Activated naive CD4-positive, alpha-beta T cell treated with anti-CD3 and anti-CD28 coated beads, Interleukin-2, amount 50 U/mL, for 24 hours (primary cell): ENCODE data around the gene BTBD6.
A peak's percentile ranks its signal among the peaks of the same experiment; 100 is the strongest.
"Not testable (repeated sequence)": the region's sequence is repeated elsewhere in the genome, so short reads cannot be mapped to it uniquely, and the experiment has no call there.

Experiments
- H3K27ac Mint-ChIP-seq: one replicate; pipeline ENCODE4 v1.8.0; 2021; ENCODE audit warnings: mild to moderate bottlenecking, mixed read lengths
- H3K27me3 Mint-ChIP-seq: one replicate; pipeline ENCODE4 v1.8.0; 2021; ENCODE audit warnings: mixed read lengths
- H3K36me3 Mint-ChIP-seq: one replicate; pipeline ENCODE4 v1.8.0; 2021; ENCODE audit warnings: mixed read lengths
- H3K4me1 Mint-ChIP-seq: one replicate; pipeline ENCODE4 v1.8.0; 2021; ENCODE audit warnings: mixed read lengths
- H3K4me3 Mint-ChIP-seq: one replicate; pipeline ENCODE4 v1.8.0; 2021; ENCODE audit warnings: mild to moderate bottlenecking, mixed read lengths
- H3K9me3 Mint-ChIP-seq: one replicate; pipeline ENCODE4 v1.8.0; 2021; ENCODE audit warnings: mixed read lengths

Gene BTBD6

GRCh38 chr14:105286759-105287144 is 38.4 kb downstream of the BTBD6 start:
- Mint-ChIP-seq H3K27me3 (no peaks in the 10 kb centered on the region), H3K36me3 (no peaks in the 10 kb centered on the region), H3K27ac (no peak overlapping the region), H3K4me3 (no peak overlapping the region), H3K9me3 (no peaks in the 10 kb centered on the region), H3K4me1 (peaks cover 53% of the 10 kb centered on the region)

DNA sequence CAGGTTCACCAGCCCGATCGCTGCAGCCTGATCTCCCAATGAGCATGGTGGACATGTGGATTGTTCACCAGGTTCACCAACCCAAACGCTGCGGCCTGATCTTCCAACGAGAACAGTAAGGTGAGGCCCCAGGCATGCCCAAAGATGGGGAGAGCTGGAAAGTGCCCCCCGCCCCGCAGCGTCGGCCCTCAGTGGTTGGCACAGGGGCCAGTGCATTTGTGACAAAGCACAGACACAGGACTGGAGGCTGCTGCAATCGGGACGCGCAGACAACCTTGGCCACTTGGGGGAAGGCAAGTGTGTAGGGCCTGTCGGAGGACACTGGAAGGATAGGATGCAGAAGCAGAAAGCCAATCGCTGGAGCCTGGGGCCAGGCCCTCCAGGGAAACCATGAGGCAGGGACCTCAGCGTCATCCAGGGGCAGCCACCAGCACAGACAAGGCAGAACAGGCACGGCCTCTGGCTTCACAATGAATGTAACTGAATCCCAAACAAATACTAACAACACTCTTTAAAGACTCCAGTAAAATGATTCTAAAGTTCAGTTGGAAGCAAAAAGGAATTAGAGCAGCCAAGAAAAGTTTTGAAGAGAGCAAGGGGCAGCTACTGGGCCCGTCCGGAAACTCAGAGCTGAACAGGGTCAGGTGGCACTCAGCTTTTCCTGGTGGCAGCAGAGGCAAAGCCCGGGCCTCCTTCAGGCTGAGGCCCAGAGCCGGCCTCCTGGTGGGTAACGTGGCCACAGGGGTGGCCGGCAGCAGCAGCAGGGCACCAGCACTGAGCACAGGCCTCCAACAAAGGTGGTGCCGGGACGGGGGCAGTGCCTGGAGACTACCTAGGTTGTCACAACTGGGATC is 39.1 kb downstream of the BTBD6 start:
- Mint-ChIP-seq H3K4me1 (peaks cover 49% of the 10 kb centered on the region), H3K36me3 (no peaks in the 10 kb centered on the region), H3K9me3 (no peaks in the 10 kb centered on the region), H3K4me3 (no peak overlapping the region), H3K27ac (no peak overlapping the region), H3K27me3 (no peaks in the 10 kb centered on the region)

GRCh38 chr14:105288936-105289335 is 40.6 kb downstream of the BTBD6 start:
- H3K36me3 Mint-ChIP-seq, H3K9me3 Mint-ChIP-seq, H3K27ac Mint-ChIP-seq, H3K27me3 Mint-ChIP-seq, H3K4me3 Mint-ChIP-seq: not testable (repeated sequence)
- H3K4me1 Mint-ChIP-seq = peaks cover 52% of the 10 kb centered on the region

DNA sequence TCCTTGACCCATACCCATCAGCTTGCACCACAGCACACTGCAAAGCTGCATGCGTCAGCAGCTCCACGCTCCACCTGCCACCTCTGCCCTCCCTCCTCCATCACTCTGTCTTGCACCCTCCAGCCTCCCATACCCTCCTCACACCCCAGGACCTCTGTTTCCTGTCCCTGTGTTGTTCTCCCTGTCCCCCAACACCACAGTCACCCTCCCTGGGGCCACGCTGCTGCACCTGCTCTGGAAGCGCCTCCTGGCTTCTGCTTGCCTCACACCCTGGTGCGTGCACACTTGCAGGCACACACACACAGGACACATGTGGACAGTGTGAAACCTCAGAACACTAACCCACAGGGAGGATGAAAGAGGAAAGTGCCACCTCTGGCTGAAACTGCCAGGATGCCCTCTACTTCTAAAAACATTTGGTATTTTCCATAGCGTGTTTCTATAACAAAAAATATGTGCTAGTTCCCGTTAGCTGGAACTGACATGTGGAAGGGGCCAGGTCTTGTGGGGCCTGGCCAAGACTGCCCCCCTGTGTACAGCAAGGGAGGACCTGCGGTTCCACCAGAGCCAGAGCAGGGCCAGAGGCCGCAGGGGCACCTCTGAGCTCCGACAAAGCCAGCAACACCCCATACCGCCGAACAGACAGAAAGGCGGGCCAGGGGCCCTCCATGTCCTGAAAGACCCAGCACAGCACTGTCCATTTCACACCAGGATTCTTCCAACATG is 42.5 kb downstream of the BTBD6 start:
- Mint-ChIP-seq H3K9me3 (no peaks in the 10 kb centered on the region), H3K4me3 (peak overlapping the region; percentile 13), H3K4me1 (peaks cover 48% of the 10 kb centered on the region), H3K27me3 (no peaks in the 10 kb centered on the region), H3K27ac (no peak overlapping the region), H3K36me3 (no peaks in the 10 kb centered on the region)

- H3K27me3 Mint-ChIP-seq = no peaks in the 10 kb centered on the region
- H3K27ac Mint-ChIP-seq = no peak overlapping the region
- no peaks in the 10 kb centered on the region for H3K36me3 Mint-ChIP-seq
- peak overlapping the region; percentile 63 for H3K4me3 Mint-ChIP-seq
- H3K9me3 Mint-ChIP-seq = no peaks in the 10 kb centered on the region
- H3K4me1 Mint-ChIP-seq = peaks cover 48% of the 10 kb centered on the region
Observed at GRCh38 chr14:105292826-105293711, 44.7 kb downstream of the BTBD6 start.

GRCh38 chr14:105294142-105294597 is 45.8 kb downstream of the BTBD6 start:
- Mint-ChIP-seq H3K4me1 (peaks cover 54% of the 10 kb centered on the region), H3K27ac (peak overlapping the region; percentile 88), H3K36me3 (no peaks in the 10 kb centered on the region), H3K9me3 (no peaks in the 10 kb centered on the region), H3K27me3 (no peaks in the 10 kb centered on the region), H3K4me3 (peak overlapping the region; percentile 57)

GRCh38 chr14:105297311-105297710 is 49.0 kb downstream of the BTBD6 start:
- not testable (repeated sequence) for H3K27me3 Mint-ChIP-seq, H3K9me3 Mint-ChIP-seq, H3K27ac Mint-ChIP-seq, H3K36me3 Mint-ChIP-seq, H3K4me3 Mint-ChIP-seq
- H3K4me1 Mint-ChIP-seq = peaks cover 51% of the 10 kb centered on the region

DNA sequence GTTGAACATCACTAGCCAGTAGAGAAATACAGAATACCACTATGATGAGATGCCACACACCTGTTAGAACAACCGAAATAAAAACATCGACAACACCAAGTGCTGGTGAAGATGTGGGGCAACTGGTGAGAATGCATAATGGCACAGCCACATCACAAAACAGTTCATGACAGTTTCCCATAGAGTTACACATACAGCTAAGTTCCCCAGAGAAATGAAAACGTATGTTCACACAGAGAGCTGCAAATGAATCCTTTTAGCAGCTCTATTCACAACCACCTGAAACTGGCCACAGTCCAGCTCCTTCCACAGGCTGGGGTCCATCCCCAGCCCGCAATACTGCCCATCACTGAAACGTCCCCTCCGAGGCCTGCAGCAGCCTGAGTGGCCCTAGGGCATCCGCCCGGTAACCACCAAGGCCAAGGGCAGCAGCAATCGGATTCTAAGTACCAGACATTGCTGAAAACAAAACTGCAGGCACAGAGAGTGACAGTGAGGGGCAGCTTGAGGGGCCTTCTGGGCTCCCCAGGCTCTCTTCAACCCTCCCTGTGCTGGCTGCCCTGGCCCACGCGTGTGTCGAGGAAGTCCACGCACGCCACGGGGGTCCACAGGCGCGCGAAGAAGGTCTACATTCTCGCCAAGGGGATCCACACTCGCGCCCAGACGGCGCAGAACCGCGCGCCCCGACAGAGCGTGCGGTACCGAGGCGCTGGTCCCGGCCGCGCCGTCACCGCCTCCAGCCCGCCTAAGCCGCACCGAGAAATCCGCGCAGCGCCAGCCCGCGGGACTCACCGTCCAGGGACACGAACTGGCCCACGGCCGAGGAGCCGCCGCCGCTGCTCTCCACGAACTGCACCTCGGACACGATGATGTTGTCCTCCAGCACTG is 51.6 kb downstream of the BTBD6 start:
- H3K36me3 Mint-ChIP-seq = no peaks in the 10 kb centered on the region
- H3K9me3 Mint-ChIP-seq = no peaks in the 10 kb centered on the region
- H3K27ac Mint-ChIP-seq = peak overlapping the region; percentile 82
- H3K4me1 Mint-ChIP-seq = peaks cover 46% of the 10 kb centered on the region
- H3K27me3 Mint-ChIP-seq = no peaks in the 10 kb centered on the region
- H3K4me3 Mint-ChIP-seq = peak overlapping the region; percentile 88
